GM23248 (cell line): ENCODE results near the gene VAMP2. TPM values are rescaled to one million over a fixed set of nuclear protein-coding genes. Genes with fewer than 3 reads are reported as not detected.
A peak's percentile ranks its signal among the peaks of the same experiment; 100 is the strongest.
"Not testable (repeated sequence)": the region's sequence is repeated elsewhere in the genome, so short reads cannot be mapped to it uniquely, and the experiment has no call there.

ENCODE experiments used
- DNase-seq: peaks from one replicate; pipeline ENCODE4 v3.0.0-alpha.2; 2015
- H2AFZ ChIP-seq: fragments of 200-600 bp; sonication (generic); 2 replicates; pipeline ENCODE4 v1.6.1; 2016; ENCODE audit warnings: antibody characterized with exemption
- H3F3A ChIP-seq: fragments of 200-600 bp; sonication (generic); 2 replicates; pipeline ENCODE4 v1.6.1; 2016; ENCODE audit warnings: mild to moderate bottlenecking, antibody characterized with exemption, mixed run types; ENCODE audit not compliant: insufficient read depth
- H3K27ac ChIP-seq: fragments of 200-600 bp; sonication (generic); 2 replicates; pipeline ENCODE4 v1.5.1; 2016; ENCODE audit warnings: mild to moderate bottlenecking
- H3K27me3 ChIP-seq: fragments of 200-600 bp; sonication (generic); replicated peaks from 2 replicates; pipeline ENCODE4 v1.6.1; 2016; ENCODE audit warnings: mild to moderate bottlenecking; ENCODE audit not compliant: insufficient read depth
- H3K36me3 ChIP-seq: fragments of 200-600 bp; sonication (generic); 2 replicates; pipeline ENCODE4 v1.6.1; 2016; ENCODE audit warnings: low read depth, mild to moderate bottlenecking
- H3K4me1 ChIP-seq: fragments of 200-600 bp; sonication (generic); 2 replicates; pipeline ENCODE4 v1.6.1; 2016; ENCODE audit warnings: mild to moderate bottlenecking; ENCODE audit not compliant: insufficient read depth
- H3K4me2 ChIP-seq: fragments of 200-600 bp; sonication (generic); one replicate; pipeline ENCODE4 v1.6.1; 2016; ENCODE audit warnings: mild to moderate bottlenecking; ENCODE audit not compliant: unreplicated experiment
- H3K4me3 ChIP-seq: fragments of 200-600 bp; sonication (generic); 2 replicates; pipeline ENCODE4 v1.5.1; 2016; ENCODE audit warnings: mild to moderate bottlenecking
- H3K79me2 ChIP-seq: fragments of 200-600 bp; sonication (generic); 2 replicates; pipeline ENCODE4 v1.6.1; 2016; ENCODE audit warnings: mild to moderate bottlenecking; ENCODE audit not compliant: insufficient read depth
- H3K9ac ChIP-seq: fragments of 200-600 bp; sonication (generic); 2 replicates; pipeline ENCODE4 v1.6.1; 2016; ENCODE audit warnings: mild to moderate bottlenecking
- H3K9me2 ChIP-seq: fragments of 200-600 bp; sonication (generic); 2 replicates; pipeline ENCODE4 v1.6.1; 2016; ENCODE audit warnings: mixed run types, mild to moderate bottlenecking, moderate library complexity; ENCODE audit not compliant: insufficient read depth
- H3K9me3 ChIP-seq: fragments of 200-600 bp; sonication (generic); one replicate; pipeline ENCODE4 v1.6.1; 2017; ENCODE audit warnings: low read depth
- H4K20me1 ChIP-seq: fragments of 200-600 bp; sonication (generic); 2 replicates; pipeline ENCODE4 v1.6.0; 2016; ENCODE audit not compliant: insufficient read depth
- EZH2 ChIP-seq: fragments of 200-600 bp; sonication (generic); IDR thresholded peaks from 2 replicates; pipeline ENCODE4 v1.6.1; 2018; ENCODE audit warnings: antibody characterized with exemption, mild to moderate bottlenecking; ENCODE audit not compliant: insufficient read depth, poor library complexity, severe bottlenecking
- EZH2phosphoT487 ChIP-seq: fragments of 200-600 bp; sonication (generic); IDR thresholded peaks from 2 replicates; pipeline ENCODE4 v1.6.1; 2018; ENCODE audit warnings: antibody characterized with exemption, moderate library complexity, mild to moderate bottlenecking, low read depth; ENCODE audit not compliant: insufficient read depth
- WGBS, 2 experiments: methylation state at CpG; one replicate each; pipeline ENCODE4 v1.1.6; 2015 to 2017; ENCODE audit warnings: low lambda C conversion rate in 2 of 2, low coverage in 1 of 2; ENCODE audit errors: missing lambda C conversion rate in 2 of 2; 5-methylcytosine and 5-hydroxymethylcytosine counted together
- in situ Hi-C: fragments of 300-500 bp; cut with MboI; formaldehyde crosslinking; loops from 2 replicates; pipeline ENCODE4 v1.15.0; 2020
- polyA plus RNA-seq: library from polyadenylated mRNA; unstranded; fragments of >200 nt; fragmentation: Nextera tagmentation; extraction: Ambion mirVana; gene quantifications from 2 replicates; pipeline ENCODE4 v1.2.1, GENCODE V29; 2016
- total RNA-seq: library from RNA; depleted of rRNA; stranded (reverse); fragments of >200 nt; shearing (Covaris generic); gene quantifications from 2 replicates; pipeline ENCODE4 v1.2.3, GENCODE V29; 2014

VAMP2 gene
- total and polyA plus RNA-seq, 2 experiments from 2014 or later, result 6.5 to 27.1 TPM

- peaks cover 20% of the 10 kb centered on the region for H3F3A ChIP-seq
- H2AFZ ChIP-seq, result peak within 1 kb of the TSS; percentile 97
- in situ Hi-C loops, result no loop called here
- DNase-seq, result peak; percentile 96
- H3K9me3 ChIP-seq, result no peaks in the 10 kb centered on the region
- 2% methylated on average over 44 to 53 of the region's 56 CpGs for WGBS, 2 experiments
- TF ChIP-seq EZH2phosphoT487, result no peak
- TF ChIP-seq EZH2, result no peak
- H3K4me2 ChIP-seq, result peak within 1 kb of the TSS; percentile 98
- peak within 1 kb of the TSS; percentile 64 for H3K27ac ChIP-seq
- H3K9ac ChIP-seq, result peak within 1 kb of the TSS; percentile 89
- H3K4me3 ChIP-seq, result peak within 1 kb of the TSS; percentile 89
- H3K27me3 ChIP-seq, result no peaks in the 10 kb centered on the region
- no peaks in the 10 kb centered on the region for H4K20me1 ChIP-seq
- peaks cover 13% of the 10 kb centered on the region for H3K79me2 ChIP-seq
- H3K9me2 ChIP-seq, result no peaks in the 10 kb centered on the region
- peaks cover 14% of the 10 kb centered on the region; the same call in 1 of the 2 replicates for H3K4me1 ChIP-seq
- no peaks in the 10 kb centered on the region for H3K36me3 ChIP-seq
Measured at GRCh38 chr17:8176197-8176940, 13.6 kb upstream of the VAMP2 start, which contains the start of gene TMEM107. Gene TMEM107 (minus strand): TSS chr17:8176380. CDS start chr17:8176286, 94 bp downstream.

GRCh38 chr17:8175795-8176196 is 13.0 kb upstream of the VAMP2 start:
- Histone ChIP-seq H3K79me2 (peaks cover 13% of the 10 kb centered on the region), H3K4me2 (peak overlapping the region; percentile 98), H3K9me2 (no peaks in the 10 kb centered on the region), H3K4me1 (peaks cover 14% of the 10 kb centered on the region; the same call in 1 of the 2 replicates), H3K9ac (peak overlapping the region; percentile 89), H3K9me3 (no peaks in the 10 kb centered on the region), H2AFZ (peak overlapping the region; percentile 97), H3K27me3 (no peaks in the 10 kb centered on the region), H3K4me3 (peak overlapping the region; percentile 89), H3K36me3 (no peaks in the 10 kb centered on the region), H3F3A (peaks cover 20% of the 10 kb centered on the region), H3K27ac (peak overlapping the region; percentile 64), H4K20me1 (no peaks in the 10 kb centered on the region)
- 14 to 16% methylated on average over 11 of the region's 11 CpGs for WGBS, 2 experiments
- TF ChIP-seq EZH2 (no peak), EZH2phosphoT487 (no peak)
- DNase-seq, result peak; percentile 51
- in situ Hi-C loops, result no loop called here

DNA sequence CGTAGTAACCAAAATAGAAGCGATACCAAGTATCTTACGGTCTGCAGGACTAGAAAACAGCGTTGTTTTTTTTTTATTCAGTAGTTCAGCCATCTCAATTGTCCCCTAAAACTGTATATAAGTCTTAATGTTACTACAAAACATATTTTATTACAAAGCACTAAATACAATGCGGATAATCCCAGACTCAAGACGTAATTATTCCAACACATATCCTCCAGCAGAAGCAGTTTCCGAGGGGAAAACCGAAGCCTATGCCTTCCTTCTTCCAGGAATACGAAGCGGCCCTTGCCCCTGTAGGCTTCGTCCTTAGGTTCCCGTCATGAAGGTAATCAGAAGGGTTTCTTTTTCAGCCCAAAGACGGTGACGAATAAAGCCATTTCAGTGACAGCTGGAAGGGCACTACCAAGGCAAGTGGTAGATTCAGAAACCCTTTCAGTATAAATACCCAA is 11.1 kb upstream of the VAMP2 start:
- H3K4me3 ChIP-seq, result peak overlapping the region; percentile 68
- H3K27me3 ChIP-seq, result no peaks in the 10 kb centered on the region
- H2AFZ ChIP-seq, result peak overlapping the region; percentile 81
- H3K9me3 ChIP-seq, result no peaks in the 10 kb centered on the region
- peaks cover 13% of the 10 kb centered on the region for H3K79me2 ChIP-seq
- TF ChIP-seq EZH2 (no peak), EZH2phosphoT487 (no peak)
- H3K4me2 ChIP-seq, result peak overlapping the region; percentile 88
- WGBS, 2 experiments, result 11 to 13% methylated on average over 14 of the region's 14 CpGs
- H3K4me1 ChIP-seq, result peaks cover 14% of the 10 kb centered on the region; the same call in 1 of the 2 replicates
- peaks cover 20% of the 10 kb centered on the region for H3F3A ChIP-seq
- peak overlapping the region; percentile 91 for H3K9ac ChIP-seq
- in situ Hi-C loops, result no loop called here
- peak; percentile 22 for DNase-seq
- no peaks in the 10 kb centered on the region for H3K9me2 ChIP-seq
- H4K20me1 ChIP-seq, result no peaks in the 10 kb centered on the region
- no peaks in the 10 kb centered on the region for H3K36me3 ChIP-seq
- H3K27ac ChIP-seq, result peak overlapping the region; percentile 97

- no peaks in the 10 kb centered on the region for H3K36me3 ChIP-seq
- H3K27ac ChIP-seq, result peak overlapping the region; percentile 97
- peaks cover 13% of the 10 kb centered on the region for H3K79me2 ChIP-seq
- no peaks in the 10 kb centered on the region for H3K9me2 ChIP-seq
- no peaks in the 10 kb centered on the region for H3K9me3 ChIP-seq
- WGBS, 2 experiments, result 0 to 1% methylated on average over 23 of the region's 23 CpGs
- peak overlapping the region; percentile 88 for H3K4me2 ChIP-seq
- no peaks in the 10 kb centered on the region for H3K27me3 ChIP-seq
- in situ Hi-C loops, result no loop called here
- H3K4me3 ChIP-seq, result peak overlapping the region; percentile 68
- peaks cover 20% of the 10 kb centered on the region for H3F3A ChIP-seq
- TF ChIP-seq EZH2 (no peak), EZH2phosphoT487 (no peak)
- H2AFZ ChIP-seq, result peak overlapping the region; percentile 81
- no peaks in the 10 kb centered on the region for H4K20me1 ChIP-seq
- H3K9ac ChIP-seq, result peak overlapping the region; percentile 91
- peak; percentile 96 for DNase-seq
- H3K4me1 ChIP-seq, result peaks cover 14% of the 10 kb centered on the region; the same call in 1 of the 2 replicates
Measured at GRCh38 chr17:8173056-8173870, 10.5 kb upstream of the VAMP2 start.

DNA sequence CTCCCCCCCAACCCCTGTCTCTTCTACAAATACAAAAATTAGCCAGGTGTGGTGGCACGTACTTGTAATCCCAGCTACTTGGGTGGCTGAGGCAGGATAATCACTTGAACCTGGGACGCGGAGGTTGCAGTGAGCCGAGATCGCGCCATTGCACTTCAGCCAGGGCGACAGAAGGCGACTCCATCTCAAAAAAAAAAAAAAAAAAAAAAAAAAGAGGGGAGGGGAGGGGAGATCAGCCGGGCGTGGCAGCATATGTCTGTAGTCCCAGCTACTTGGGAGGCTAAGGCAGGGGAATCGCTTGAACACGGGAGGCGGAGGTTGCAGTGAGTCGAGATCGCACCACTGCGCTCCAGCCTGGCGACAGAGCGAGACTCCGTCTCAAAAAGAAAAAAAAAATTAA is 7.4 kb upstream of the VAMP2 start:
- H3K9me2 ChIP-seq, H3K27me3 ChIP-seq, H4K20me1 ChIP-seq: not testable (repeated sequence)

More for the DNA sequence above, 7.4 kb upstream of the VAMP2 start:
- H3K4me1 ChIP-seq, H3K4me3 ChIP-seq, H3K36me3 ChIP-seq, H3K79me2 ChIP-seq, H3K4me2 ChIP-seq, in situ Hi-C loops, H3K27ac ChIP-seq, H3K9ac ChIP-seq, H3K9me3 ChIP-seq, DNase-seq, H2AFZ ChIP-seq: not testable (repeated sequence)
- WGBS, 2 experiments, result 84 to 89% methylated on average over 10 to 19 of the region's 19 CpGs
- H3F3A ChIP-seq, result peaks cover 27% of the 10 kb centered on the region
